Neutrophil (primary cell): ENCODE measurements around the gene ARHGAP8.

Source experiments
- H3K27ac ChIP-seq: fragments of 200-600 bp; sonication (generic); 2 replicates; pipeline ENCODE4 v1.5.1; 2016; ENCODE audit warnings: mild to moderate bottlenecking, moderate library complexity
- H3K27me3 ChIP-seq: fragments of 200-600 bp; sonication (generic); 2 replicates; pipeline ENCODE4 v1.6.0; 2016; ENCODE audit warnings: mild to moderate bottlenecking
- H3K36me3 ChIP-seq: fragments of 200-600 bp; sonication (generic); 2 replicates; pipeline ENCODE4 v1.5.1; 2017
- H3K4me1 ChIP-seq, 2 experiments: fragments of 200-600 bp in 1 of 2; sonication (generic) in 1 of 2; 1 replicate in 1 of 2; 2 replicates in 1 of 2; pipeline versions ENCODE4 v1.5.1 to v1.6.1; 2013 to 2016; ENCODE audit warnings: low read depth in 1 of 2, low read length in 1 of 2, mild to moderate bottlenecking in 1 of 2, moderate library complexity in 1 of 2; ENCODE audit not compliant: control insufficient read depth in 1 of 2, insufficient read depth in 1 of 2
- H3K4me3 ChIP-seq, 2 experiments: fragments of 200-600 bp in 1 of 2; sonication (generic) in 1 of 2; 1 replicate in 1 of 2; 2 replicates in 1 of 2; pipeline ENCODE4 v1.5.1; 2013 to 2016; ENCODE audit warnings: low read depth in 1 of 2, low read length in 1 of 2, mild to moderate bottlenecking in 1 of 2, moderate library complexity in 1 of 2
- H3K9me3 ChIP-seq: fragments of 200-600 bp; sonication (generic); 2 replicates; pipeline ENCODE4 v1.5.1; 2016
- TF ChIP-seq, protein P1 (sequence below): fragments of 200-600 bp; sonication (generic); IDR thresholded peaks from 2 replicates; pipeline ENCODE4 v1.5.1; 2016; ENCODE audit warnings: antibody characterized with exemption

The ARHGAP8 gene

DNA sequence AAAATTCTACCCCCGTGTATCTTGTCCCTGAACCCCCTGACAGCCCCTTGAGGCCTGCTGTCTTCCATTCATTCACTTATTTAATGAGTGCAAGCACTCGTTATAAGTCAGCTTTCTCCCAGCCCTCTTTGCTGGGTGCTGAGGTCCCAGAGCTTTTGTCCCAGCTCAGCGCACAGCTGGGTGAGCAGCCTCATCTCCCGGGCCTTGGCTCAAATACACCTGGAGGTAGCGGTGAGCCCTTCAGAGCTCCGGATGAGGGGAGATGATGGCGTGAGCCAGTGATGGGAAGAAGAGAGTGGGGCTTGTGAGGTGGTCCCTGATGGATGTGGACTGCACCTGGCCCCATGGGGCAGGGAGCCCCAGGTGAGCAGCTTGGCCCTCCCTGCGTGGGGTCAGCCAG, 18.1 kb upstream of the ARHGAP8 start:
- TF ChIP-seq, protein P1, sequence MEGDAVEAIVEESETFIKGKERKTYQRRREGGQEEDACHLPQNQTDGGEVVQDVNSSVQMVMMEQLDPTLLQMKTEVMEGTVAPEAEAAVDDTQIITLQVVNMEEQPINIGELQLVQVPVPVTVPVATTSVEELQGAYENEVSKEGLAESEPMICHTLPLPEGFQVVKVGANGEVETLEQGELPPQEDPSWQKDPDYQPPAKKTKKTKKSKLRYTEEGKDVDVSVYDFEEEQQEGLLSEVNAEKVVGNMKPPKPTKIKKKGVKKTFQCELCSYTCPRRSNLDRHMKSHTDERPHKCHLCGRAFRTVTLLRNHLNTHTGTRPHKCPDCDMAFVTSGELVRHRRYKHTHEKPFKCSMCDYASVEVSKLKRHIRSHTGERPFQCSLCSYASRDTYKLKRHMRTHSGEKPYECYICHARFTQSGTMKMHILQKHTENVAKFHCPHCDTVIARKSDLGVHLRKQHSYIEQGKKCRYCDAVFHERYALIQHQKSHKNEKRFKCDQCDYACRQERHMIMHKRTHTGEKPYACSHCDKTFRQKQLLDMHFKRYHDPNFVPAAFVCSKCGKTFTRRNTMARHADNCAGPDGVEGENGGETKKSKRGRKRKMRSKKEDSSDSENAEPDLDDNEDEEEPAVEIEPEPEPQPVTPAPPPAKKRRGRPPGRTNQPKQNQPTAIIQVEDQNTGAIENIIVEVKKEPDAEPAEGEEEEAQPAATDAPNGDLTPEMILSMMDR: no peak
- no peaks in the 10 kb centered on the region for H3K27me3 ChIP-seq

DNA sequence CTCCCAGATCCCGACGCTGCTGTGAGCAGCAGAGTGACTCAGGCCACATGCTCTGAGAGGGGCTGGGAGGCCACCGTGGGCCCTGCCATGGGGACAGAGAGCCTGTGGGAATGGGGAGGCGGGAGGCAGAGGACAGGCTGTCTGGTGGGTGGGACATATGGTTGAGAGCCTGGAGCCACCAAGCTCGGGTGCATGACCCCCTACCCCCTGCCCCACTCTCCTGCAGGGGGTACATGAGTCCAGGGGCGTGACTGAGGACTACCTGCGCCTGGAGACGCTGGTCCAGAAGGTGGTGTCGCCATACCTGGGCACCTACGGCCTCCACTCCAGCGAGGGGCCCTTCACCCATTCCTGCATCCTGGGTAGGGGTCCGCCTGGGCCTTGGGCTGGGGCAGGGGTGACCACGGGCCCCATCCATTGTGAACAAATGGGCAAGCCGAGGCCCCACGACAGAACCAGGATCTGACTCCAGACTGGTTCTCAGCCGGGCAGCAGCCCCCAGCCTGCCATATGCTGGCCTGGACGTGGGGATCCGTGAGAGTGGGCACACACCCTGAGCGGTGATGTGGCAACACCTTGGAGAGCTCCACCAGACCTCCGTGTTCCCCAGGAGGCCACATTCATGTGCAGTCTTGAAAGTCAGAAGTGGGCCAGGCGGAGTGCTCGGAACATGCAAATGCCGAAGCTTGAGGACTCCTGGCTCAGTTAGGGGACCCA, 17.4 kb upstream of the ARHGAP8 start:
- Histone ChIP-seq H3K9me3 (no peaks in the 10 kb centered on the region), H3K27me3 (no peaks in the 10 kb centered on the region), H3K36me3 (no peaks in the 10 kb centered on the region), H3K4me1 (peaks cover 7 to 8% of the 10 kb centered on the region in 2 experiments), H3K4me3 (no peak overlapping the region), H3K27ac (no peak overlapping the region)
- TF ChIP-seq, protein P1: no peak

More for the DNA sequence above, 18.1 kb upstream of the ARHGAP8 start:
- no peak overlapping the region for H3K27ac ChIP-seq
- H3K36me3 ChIP-seq: no peaks in the 10 kb centered on the region
- no peak overlapping the region for H3K4me3 ChIP-seq
- H3K9me3 ChIP-seq: no peaks in the 10 kb centered on the region
- peaks cover 14 to 15% of the 10 kb centered on the region in 2 experiments for H3K4me1 ChIP-seq

GRCh38 chr22:44735518-44736428, 16.6 kb upstream of the ARHGAP8 start:
- Histone ChIP-seq H3K4me1 (peaks cover 0 to 1% of the 10 kb centered on the region in 2 experiments), H3K36me3 (no peaks in the 10 kb centered on the region), H3K27ac (no peak overlapping the region), H3K9me3 (no peaks in the 10 kb centered on the region), H3K27me3 (no peaks in the 10 kb centered on the region), H3K4me3 (no peak overlapping the region)
- TF ChIP-seq, protein P1: peak; percentile 90

DNA sequence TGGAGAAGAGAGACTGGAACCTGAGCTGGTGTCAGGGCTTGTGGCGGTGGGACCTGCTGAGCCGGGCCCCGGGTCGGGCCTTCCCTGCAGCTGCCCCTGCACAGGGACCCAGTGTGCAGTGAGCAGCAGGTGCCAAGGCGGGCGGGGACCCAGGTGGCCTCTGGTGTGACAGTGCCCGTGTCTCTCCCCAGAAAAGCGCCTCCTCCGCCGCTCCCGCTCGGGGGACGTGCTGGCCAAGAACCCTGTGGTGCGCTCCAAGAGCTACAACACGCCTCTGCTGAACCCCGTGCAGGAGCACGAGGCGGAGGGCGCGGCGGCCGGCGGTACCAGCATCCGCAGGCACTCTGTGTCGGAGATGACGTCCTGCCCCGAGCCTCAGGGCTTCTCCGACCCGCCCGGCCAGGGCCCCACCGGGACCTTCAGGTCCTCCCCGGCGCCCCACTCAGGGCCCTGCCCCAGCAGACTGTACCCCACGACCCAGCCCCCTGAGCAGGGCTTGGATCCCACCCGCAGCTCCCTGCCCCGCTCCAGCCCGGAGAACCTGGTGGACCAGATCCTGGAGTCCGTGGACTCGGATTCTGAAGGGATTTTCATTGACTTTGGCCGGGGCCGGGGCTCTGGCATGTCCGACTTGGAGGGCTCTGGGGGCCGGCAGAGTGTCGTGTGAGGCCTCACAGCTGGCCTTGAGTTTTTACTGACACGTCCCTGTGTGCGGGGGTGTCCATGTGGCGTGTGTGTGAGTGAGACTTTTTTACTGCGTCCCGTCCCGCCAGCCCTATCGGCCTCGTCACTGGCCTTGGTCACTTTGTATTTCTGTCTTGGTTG, 15.6 kb upstream of the ARHGAP8 start:
- H3K9me3 ChIP-seq: no peaks in the 10 kb centered on the region
- no peak overlapping the region for H3K27ac ChIP-seq
- no peaks in the 10 kb centered on the region for H3K4me1 ChIP-seq
- TF ChIP-seq, protein P1: no peak
- H3K4me3 ChIP-seq: no peak overlapping the region
- no peaks in the 10 kb centered on the region for H3K36me3 ChIP-seq
- no peaks in the 10 kb centered on the region for H3K27me3 ChIP-seq
